Gastrocnemius medialis (tissue), 4 donors: ENCODE results near the gene RASL12. TPM values are rescaled to one million over a fixed set of nuclear protein-coding genes. Genes with fewer than 3 reads are reported as not detected.

Experiments used
- ATAC-seq, 2 donors: fragments of 150-250 bp; one replicate each; pipeline ENCODE4 v1.9.1; 2016
- DNase-seq, 2 donors: peaks; one replicate each; pipeline ENCODE4 v3.0.0-alpha.2; 2019
- H3K27ac ChIP-seq, 4 donors: fragments of 200-600 bp; sonication (generic); 1 replicate in 1 of 4; 2 replicates in 3 of 4; pipeline ENCODE4 v1.5.1; 2016 to 2018; ENCODE audit warnings: mild to moderate bottlenecking in 2 of 4, moderate library complexity in 1 of 4
- H3K27me3 ChIP-seq, 3 donors: fragments of 200-600 bp; sonication (generic) in 2 of 3; 1 replicate in 1 of 3; 2 replicates in 2 of 3; pipeline versions ENCODE4 v1.5.1 to v1.6.0; 2016 to 2019; ENCODE audit warnings: mild to moderate bottlenecking in 1 of 3, moderate library complexity in 1 of 3
- H3K36me3 ChIP-seq, 2 donors: fragments of 200-600 bp; sonication (generic) in 1 of 2; one replicate each; pipeline ENCODE4 v1.5.1; 2017 to 2018
- H3K4me1 ChIP-seq, 2 donors: fragments of 200-600 bp; sonication (generic) in 1 of 2; one replicate each; pipeline ENCODE4 v1.5.1; 2016 to 2017; ENCODE audit warnings: mild to moderate bottlenecking in 2 of 2
- H3K4me3 ChIP-seq, 4 donors: fragments of 200-600 bp; sonication (generic) in 3 of 4; 1 replicate in 1 of 4; 2 replicates in 3 of 4; pipeline ENCODE4 v1.5.1; 2016 to 2019; ENCODE audit warnings: mild to moderate bottlenecking in 2 of 4
- H3K9me3 ChIP-seq, 3 donors: fragments of 200-600 bp; sonication (generic) in 2 of 3; 1 replicate in 1 of 3; 2 replicates in 2 of 3; pipeline ENCODE4 v1.5.1; 2016 to 2019
- CTCF ChIP-seq, 5 experiments: fragments of 450-650 bp in 3 of 5; fragments of 200-600 bp in 2 of 5; sonication (generic) in 2 of 5; IDR thresholded peaks in 4 of 5; conservative IDR thresholded peaks in 1 of 5; 1 replicate in 4 of 5; 2 replicates in 1 of 5; pipeline ENCODE4 v1.5.1; 2016 to 2019; ENCODE audit warnings: antibody characterized with exemption in 5 of 5, mild to moderate bottlenecking in 3 of 5, moderate library complexity in 3 of 5
- POLR2A ChIP-seq, 2 donors: fragments of 450-650 bp; IDR thresholded peaks; one replicate each; pipeline ENCODE4 v1.6.1; 2017; ENCODE audit warnings: antibody characterized with exemption in 2 of 2, mild to moderate bottlenecking in 2 of 2, moderate library complexity in 2 of 2
- in situ Hi-C, 4 donors: fragments of 200-750 bp; cut with MboI; loops; one replicate each; pipeline versions ENCODE4 v1.15.0 to v1.8.0; 2017; ENCODE audit warnings: low sequenced_read_pairs in 4 of 4
- intact Hi-C: fragments of 100-400 bp; cut with DNase I; formaldehyde crosslinking; loops from one replicate; pipeline ENCODE4 v1.15.1; 2023; ENCODE audit warnings: low total_unique reads
- total RNA-seq, 4 donors: library from RNA; depleted of rRNA; stranded (reverse); fragments of >200 nt; gene quantifications; one replicate each; pipeline versions ENCODE4 v1.1.0 to v1.2.3, GENCODE V29; 2016

Gene RASL12
- total RNA-seq, 4 donors from 2014 or later = 2.8 to 8.2 (median 5.4) TPM

GRCh38 chr15:65058394-65059368 is 9.1 kb downstream of the RASL12 start:
- H3K27me3 ChIP-seq = no peaks in the 10 kb centered on the region
- DNase-seq = no peak
- no peak for TF ChIP-seq CTCF (IDR thresholded peaks at IDR 0.05 in 4 of 5, conservative IDR thresholded peaks at IDR 0.05 in 1 of 5)
- TF ChIP-seq POLR2A (IDR thresholded peaks at IDR 0.05) = no peak
- no peak for ATAC-seq
- no peak overlapping the region for H3K4me3 ChIP-seq
- in situ Hi-C loops (no loop called here), intact Hi-C loops (no loop called here)
- H3K36me3 ChIP-seq = no peaks in the 10 kb centered on the region
- no peak overlapping the region for H3K27ac ChIP-seq
- no peaks in the 10 kb centered on the region for H3K9me3 ChIP-seq
- H3K4me1 ChIP-seq = peaks cover 0 to 6% of the 10 kb centered on the region in 2 donors

- no peak for TF ChIP-seq POLR2A (IDR thresholded peaks at IDR 0.05)
- no peak for TF ChIP-seq CTCF (IDR thresholded peaks at IDR 0.05 in 4 of 5, conservative IDR thresholded peaks at IDR 0.05 in 1 of 5)
- H3K4me1 ChIP-seq = peaks cover 0 to 6% of the 10 kb centered on the region in 2 donors
- H3K9me3 ChIP-seq = no peaks in the 10 kb centered on the region
- no peaks in the 10 kb centered on the region for H3K27me3 ChIP-seq
- no peaks in the 10 kb centered on the region for H3K36me3 ChIP-seq
- ATAC-seq = no peak
- H3K4me3 ChIP-seq = no peak overlapping the region
- in situ Hi-C loops (no loop called here), intact Hi-C loops (no loop called here)
- H3K27ac ChIP-seq = no peak overlapping the region
- no peak for DNase-seq
Observed at GRCh38 chr15:65057549-65057940, 10.2 kb downstream of the RASL12 start.

- TF ChIP-seq CTCF (IDR thresholded peaks at IDR 0.05 in 4 of 5, conservative IDR thresholded peaks at IDR 0.05 in 1 of 5) = no peak
- TF ChIP-seq POLR2A (IDR thresholded peaks at IDR 0.05) = no peak
- DNase-seq (no peak), ATAC-seq (no peak)
- H3K27me3 ChIP-seq = no peaks in the 10 kb centered on the region
- no peak overlapping the region for H3K4me3 ChIP-seq
- H3K9me3 ChIP-seq = no peaks in the 10 kb centered on the region
- H3K36me3 ChIP-seq = no peaks in the 10 kb centered on the region
- H3K27ac ChIP-seq = no peak overlapping the region
- peaks cover 0 to 6% of the 10 kb centered on the region in 2 donors for H3K4me1 ChIP-seq
- in situ Hi-C loops (no loop called here), intact Hi-C loops (no loop called here)
Observed at GRCh38 chr15:65056868-65057548, 10.8 kb downstream of the RASL12 start.

- intact Hi-C loops = no loop called here
- in situ Hi-C loops = no loop called here
- TF ChIP-seq POLR2A (IDR thresholded peaks at IDR 0.05) (no peak), CTCF (IDR thresholded peaks at IDR 0.05 in 4 of 5, conservative IDR thresholded peaks at IDR 0.05 in 1 of 5) (no peak)
- Histone ChIP-seq H3K27me3 (no peaks in the 10 kb centered on the region), H3K36me3 (no peaks in the 10 kb centered on the region), H3K4me1 (peaks cover 0 to 6% of the 10 kb centered on the region in 2 donors), H3K4me3 (no peak overlapping the region), H3K9me3 (no peaks in the 10 kb centered on the region), H3K27ac (peak overlapping the region in 2 of 4 donors; percentile 4 to 58)
- ATAC-seq (no peak), DNase-seq (no peak)
Observed at GRCh38 chr15:65056106-65056505, 11.7 kb downstream of the RASL12 start.
